ENCODE data around the gene RFT1. TPM values are rescaled to one million over a fixed set of nuclear protein-coding genes. Genes with fewer than 3 reads are reported as not detected.
A peak's percentile ranks its signal among the peaks of the same experiment; 100 is the strongest.

RFT1 gene
- total RNA-seq, 2 experiments from 2014 or later = 8.5 to 10.2 TPM

GRCh38 chr3:53161820-53162671, 31.8 kb upstream of the RFT1 start:
- Mint-ChIP-seq H3K4me3 (peak overlapping the region; percentile 90), H3K36me3 (ENCODE audit: low read depth) (no peaks in the 10 kb centered on the region), H3K27ac (peak overlapping the region; percentile 79), H3K9me3 (no peaks in the 10 kb centered on the region), H3K4me1 (ENCODE audit: low read depth) (peaks cover 22% of the 10 kb centered on the region), H3K27me3 (no peaks in the 10 kb centered on the region)
- intact Hi-C loops (cut with DNase I, micrococcal nuclease) = loop anchor here (2.0 to 10.0 kb wide), 3 partner anchors 35 to 183 kb away; partner anchors contain the start of gene DCP1A (in 1 of the 2)
- Histone ChIP-seq H3K4me1 (ENCODE audit: insufficient read depth, low read length) (peaks cover 46% of the 10 kb centered on the region), H3K27me3 (ENCODE audit: control insufficient read depth in 1 of 2, insufficient read depth in 2 of 2, low read length in 2 of 2) (peaks cover under 1 to 6% of the 10 kb centered on the region in 2 experiments), H3K4me3 (ENCODE audit: low read length) (peak overlapping the region; percentile 98), H3K9me3 (ENCODE audit: control insufficient read depth in 1 of 2, insufficient read depth in 1 of 2, low read length in 2 of 2) (no peaks in the 10 kb centered on the region), H3K27ac (ENCODE audit: low read depth in 1 of 2, low read length in 2 of 2) (peak overlapping the region; percentile 47 to 58), H3K36me3 (ENCODE audit: insufficient read depth, low read length) (peaks cover 2% of the 10 kb centered on the region)
- DNase-seq = peak in 11 of 14 experiments; percentile 6 to 81 (median 30)
- ChIA-PET POLR2A (no interaction called here), CTCF (no interaction called here)
- no peak for TF ChIP-seq CTCF (IDR thresholded peaks at IDR 0.05)
- ATAC-seq (ENCODE audit: poor library complexity) = peak; percentile 37

DNA sequence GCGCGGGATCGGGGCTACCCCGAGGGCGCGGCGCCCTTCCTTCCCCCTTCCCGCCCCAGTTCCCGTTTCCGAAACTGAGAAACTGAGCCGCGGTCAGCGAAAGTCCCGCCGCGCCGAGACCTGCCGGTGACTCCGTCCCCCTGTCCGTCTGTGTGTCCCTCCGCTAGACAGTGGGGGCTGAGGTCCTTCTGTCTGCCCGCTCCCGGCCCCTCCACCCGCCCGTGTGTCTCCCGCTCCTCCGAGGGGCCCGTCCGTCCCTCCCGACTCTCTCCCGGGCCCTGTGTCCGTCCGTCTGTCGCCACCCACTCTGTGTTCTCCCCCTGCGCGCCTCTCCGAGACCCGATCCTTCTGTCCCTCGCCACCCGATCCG, 31.2 kb upstream of the RFT1 start:
- no peak for ATAC-seq (ENCODE audit: poor library complexity)
- Mint-ChIP-seq H3K4me1 (ENCODE audit: low read depth) (peaks cover 22% of the 10 kb centered on the region), H3K27me3 (no peaks in the 10 kb centered on the region), H3K4me3 (peak overlapping the region; percentile 90), H3K27ac (peak overlapping the region; percentile 79), H3K9me3 (no peaks in the 10 kb centered on the region), H3K36me3 (ENCODE audit: low read depth) (no peaks in the 10 kb centered on the region)
- peaks cover 5 to 11% of the 10 kb centered on the region in 2 experiments for H3K27me3 ChIP-seq (ENCODE audit: control insufficient read depth in 1 of 2, insufficient read depth in 2 of 2, low read length in 2 of 2)
- H3K4me1 ChIP-seq (ENCODE audit: insufficient read depth, low read length) = peaks cover 40% of the 10 kb centered on the region
- H3K36me3 ChIP-seq (ENCODE audit: insufficient read depth, low read length) = peaks cover 2% of the 10 kb centered on the region
- H3K4me3 ChIP-seq (ENCODE audit: low read length) = peak overlapping the region; percentile 98
- H3K9me3 ChIP-seq (ENCODE audit: control insufficient read depth in 1 of 2, insufficient read depth in 1 of 2, low read length in 2 of 2) = no peaks in the 10 kb centered on the region
- H3K27ac ChIP-seq (ENCODE audit: low read depth in 1 of 2, low read length in 2 of 2) = peak overlapping the region; percentile 47 to 58
- CTCF ChIA-PET = interaction anchor here (0.6 to 1.9 kb wide), 2 partner anchors 27 to 199 kb away, joined by 3 to 12 read pairs; no protein-coding TSS in a partner anchor
- intact Hi-C loops (cut with DNase I, micrococcal nuclease) = loop anchor here (5.0 to 10.0 kb wide), 2 partner anchors 36 to 183 kb away; partner anchors contain the start of gene DCP1A (in 1 of the 2)
- DNase-seq = peak in 5 of 14 experiments; percentile 6 to 66 (median 10)
- POLR2A ChIA-PET = interaction anchor here (0.6 to 1.9 kb wide), 4 partner anchors 27 to 185 kb away, joined by 3 to 16 read pairs (median 7); partner anchors contain the start of genes RFT1 and SFMBT1
- TF ChIP-seq CTCF (IDR thresholded peaks at IDR 0.05) = no peak

GRCh38 chr3:53160660-53161449, 30.6 kb upstream of the RFT1 start, which contains the start of gene PRKCD:
Gene PRKCD (plus strand): TSS chr3:53161209. CDS start chr3:53178423, 17,214 bp downstream.
- Histone ChIP-seq H3K4me3 (ENCODE audit: low read length) (peak within 1 kb of the TSS; percentile 98), H3K27ac (ENCODE audit: low read depth in 1 of 2, low read length in 2 of 2) (peak within 1 kb of the TSS; percentile 47 to 58), H3K4me1 (ENCODE audit: insufficient read depth, low read length) (peaks cover 38% of the 10 kb centered on the region), H3K27me3 (ENCODE audit: control insufficient read depth in 1 of 2, insufficient read depth in 2 of 2, low read length in 2 of 2) (peaks cover 10 to 12% of the 10 kb centered on the region in 2 experiments), H3K36me3 (ENCODE audit: insufficient read depth, low read length) (peaks cover 2% of the 10 kb centered on the region), H3K9me3 (ENCODE audit: control insufficient read depth in 1 of 2, insufficient read depth in 1 of 2, low read length in 2 of 2) (no peaks in the 10 kb centered on the region)
- Mint-ChIP-seq H3K4me1 (ENCODE audit: low read depth) (peaks cover 22% of the 10 kb centered on the region), H3K36me3 (ENCODE audit: low read depth) (no peaks in the 10 kb centered on the region), H3K27ac (peak within 1 kb of the TSS; percentile 79), H3K9me3 (no peaks in the 10 kb centered on the region), H3K4me3 (peak within 1 kb of the TSS; percentile 90), H3K27me3 (peaks cover 3% of the 10 kb centered on the region)
- CTCF ChIA-PET = interaction anchor here (0.5 to 1.9 kb wide), 7 partner anchors 27 to 749 kb away, joined by 3 to 12 read pairs (median 3); no protein-coding TSS in a partner anchor
- peak; percentile 41 for TF ChIP-seq CTCF (IDR thresholded peaks at IDR 0.05)
- DNase-seq (peak; percentile 61 to 94 (median 78)), ATAC-seq (ENCODE audit: poor library complexity) (peak; percentile 78)
- intact Hi-C loops (cut with DNase I, micrococcal nuclease) = loop anchor here (1.0 to 10.0 kb wide), 3 partner anchors 28 to 184 kb away; partner anchors contain the start of gene DCP1A (in 1 of the 2)
- POLR2A ChIA-PET = interaction anchor here (0.6 to 1.9 kb wide), 7 partner anchors 9 to 186 kb away, joined by 3 to 16 read pairs (median 5); partner anchors contain the start of genes RFT1 and SFMBT1
